Neural progenitor cell (in vitro differentiated cells): ENCODE results near the gene DAPK3. TPM values are rescaled to one million over a fixed set of nuclear protein-coding genes. Genes with fewer than 3 reads are reported as not detected.
A peak's percentile ranks its signal among the peaks of the same experiment; 100 is the strongest.

Experiments used
- DNase-seq: peaks from one replicate; pipeline ENCODE4 v3.0.0-alpha.2; 2016; ENCODE audit warnings: low spot score
- H2AFZ ChIP-seq: fragments of 200-600 bp; sonication (generic); replicated peaks from 2 replicates; pipeline ENCODE4 v1.6.1; 2016; ENCODE audit warnings: antibody characterized with exemption
- H3F3A ChIP-seq: fragments of 200-600 bp; sonication (generic); 2 replicates; pipeline ENCODE4 v1.6.1; 2016; ENCODE audit warnings: antibody characterized with exemption, low read depth
- H3K27ac ChIP-seq: fragments of 200-600 bp; sonication (generic); 2 replicates; pipeline ENCODE4 v1.5.1; 2016; ENCODE audit warnings: mild to moderate bottlenecking
- H3K27me3 ChIP-seq: fragments of 200-600 bp; sonication (generic); 2 replicates; pipeline ENCODE4 v1.6.1; 2016; ENCODE audit warnings: mild to moderate bottlenecking, moderate library complexity
- H3K36me3 ChIP-seq: fragments of 200-600 bp; sonication (generic); 2 replicates; pipeline ENCODE4 v1.5.1; 2016
- H3K4me1 ChIP-seq: fragments of 200-600 bp; sonication (generic); 2 replicates; pipeline ENCODE4 v1.6.1; 2016; ENCODE audit warnings: mixed run types
- H3K4me2 ChIP-seq: fragments of 200-600 bp; sonication (generic); 2 replicates; pipeline ENCODE4 v1.6.1; 2016
- H3K4me3 ChIP-seq: fragments of 200-600 bp; sonication (generic); 2 replicates; pipeline ENCODE4 v1.5.1; 2016
- H3K79me2 ChIP-seq: fragments of 200-600 bp; sonication (generic); 2 replicates; pipeline ENCODE4 v1.6.1; 2016; ENCODE audit warnings: low read depth
- H3K9ac ChIP-seq: fragments of 200-600 bp; sonication (generic); 2 replicates; pipeline ENCODE4 v1.6.1; 2016
- H3K9me3 ChIP-seq: fragments of 200-600 bp; sonication (generic); 2 replicates; pipeline ENCODE4 v1.5.1; 2016; ENCODE audit warnings: low read depth
- H4K20me1 ChIP-seq: fragments of 200-600 bp; sonication (generic); 2 replicates; pipeline ENCODE4 v1.6.1; 2016; ENCODE audit warnings: low read depth
- H3K27ac Mint-ChIP-seq: 3 replicates; pipeline ENCODE4 v1.8.0; 2021; ENCODE audit warnings: mixed read lengths
- H3K27me3 Mint-ChIP-seq: 2 replicates; pipeline ENCODE4 v1.8.0; 2022; ENCODE audit warnings: low read depth, mild to moderate bottlenecking, inconsistent platforms, moderate library complexity, mixed read lengths; ENCODE audit not compliant: insufficient read depth
- H3K36me3 Mint-ChIP-seq: 3 replicates; pipeline ENCODE4 v1.8.0; 2021; ENCODE audit warnings: mixed read lengths
- H3K4me1 Mint-ChIP-seq: 3 replicates; pipeline ENCODE4 v1.8.0; 2021; ENCODE audit warnings: mixed read lengths
- H3K4me3 Mint-ChIP-seq: 3 replicates; pipeline ENCODE4 v1.8.0; 2021; ENCODE audit warnings: mild to moderate bottlenecking, moderate library complexity, mixed read lengths
- H3K9me3 Mint-ChIP-seq: 3 replicates; pipeline ENCODE4 v1.8.0; 2020; ENCODE audit warnings: mixed read lengths
- CTCF ChIP-seq: fragments of 200-600 bp; sonication (generic); IDR thresholded peaks from 2 replicates; pipeline ENCODE4 v1.5.1; 2017; ENCODE audit warnings: antibody characterized with exemption, mild to moderate bottlenecking
- EZH2 ChIP-seq: fragments of 200-600 bp; sonication (generic); IDR thresholded peaks from 2 replicates; pipeline ENCODE4 v1.6.1; 2017; ENCODE audit warnings: antibody characterized with exemption, mild to moderate bottlenecking, moderate library complexity
- EZH2phosphoT487 ChIP-seq: fragments of 200-600 bp; sonication (generic); IDR thresholded peaks from 2 replicates; pipeline ENCODE4 v1.6.1; 2017; ENCODE audit warnings: antibody characterized with exemption
- microRNA counts: library from miRNA; unstranded; fragments of <30 nt; microRNA quantifications from one replicate; lab custom pipeline; 2016
- microRNA-seq: library from miRNA; unstranded; fragments of <30 nt; microRNA quantifications from one replicate; pipeline ENCODE4, GENCODE V29; 2016
- small RNA-seq: library from RNA; depleted of rRNA; stranded (forward); fragments of <200 nt; gene quantifications from one replicate; pipeline ENCODE3, GENCODE V24; 2015
- total RNA-seq: library from RNA; depleted of rRNA; stranded (reverse); fragments of >200 nt; gene quantifications from 2 replicates; pipeline ENCODE4 v1.2.3, GENCODE V29; 2015; ENCODE audit warnings: low replicate concordance

The DAPK3 gene
- total RNA-seq, 1 donor from 2014 or later = 33.7 TPM

GRCh38 chr19:3916033-3916432, 54.9 kb downstream of the DAPK3 start:
- Histone ChIP-seq H3K9me3 (no peaks in the 10 kb centered on the region), H3K36me3 (no peaks in the 10 kb centered on the region), H2AFZ (no peak overlapping the region), H3K9ac (no peak overlapping the region), H3K4me2 (no peak overlapping the region), H3K27ac (no peak overlapping the region), H3K79me2 (no peaks in the 10 kb centered on the region), H3K4me1 (no peaks in the 10 kb centered on the region), H4K20me1 (no peaks in the 10 kb centered on the region), H3F3A (no peaks in the 10 kb centered on the region), H3K27me3 (no peaks in the 10 kb centered on the region), H3K4me3 (no peak overlapping the region)
- DNase-seq = no peak
- peaks cover 10% of the 10 kb centered on the region for H3K27me3 Mint-ChIP-seq
- peaks cover 4% of the 10 kb centered on the region for H3K9me3 Mint-ChIP-seq
- H3K27ac Mint-ChIP-seq = no peak overlapping the region
- TF ChIP-seq EZH2 (no peak), EZH2phosphoT487 (no peak), CTCF (no peak)
- peaks cover 8% of the 10 kb centered on the region for H3K36me3 Mint-ChIP-seq
- no peaks in the 10 kb centered on the region for H3K4me1 Mint-ChIP-seq
- peak overlapping the region; percentile 3 for H3K4me3 Mint-ChIP-seq

- H3K27me3 ChIP-seq = no peaks in the 10 kb centered on the region
- no peaks in the 10 kb centered on the region for H3K4me1 ChIP-seq
- no peaks in the 10 kb centered on the region for H3K36me3 ChIP-seq
- Mint-ChIP-seq H3K36me3 (peaks cover 13% of the 10 kb centered on the region), H3K4me3 (no peak overlapping the region), H3K9me3 (peaks cover 13% of the 10 kb centered on the region), H3K4me1 (no peaks in the 10 kb centered on the region), H3K27me3 (peaks cover 15% of the 10 kb centered on the region), H3K27ac (no peak overlapping the region)
- TF ChIP-seq CTCF (no peak), EZH2 (no peak), EZH2phosphoT487 (no peak)
- H3K27ac ChIP-seq = no peak overlapping the region
- no peak overlapping the region for H2AFZ ChIP-seq
- no peak for DNase-seq
- H3K79me2 ChIP-seq = no peaks in the 10 kb centered on the region
- H3K9me3 ChIP-seq = peaks cover 4% of the 10 kb centered on the region
- no peaks in the 10 kb centered on the region for H3F3A ChIP-seq
- H4K20me1 ChIP-seq = no peaks in the 10 kb centered on the region
- no peak overlapping the region for H3K4me3 ChIP-seq
- no peak overlapping the region for H3K9ac ChIP-seq
- H3K4me2 ChIP-seq = no peak overlapping the region
Measured at GRCh38 chr19:3914199-3914598, 56.7 kb downstream of the DAPK3 start.

- no peak overlapping the region for H3K27ac ChIP-seq
- Mint-ChIP-seq H3K4me1 (no peaks in the 10 kb centered on the region), H3K27me3 (peaks cover 8% of the 10 kb centered on the region), H3K4me3 (no peak overlapping the region), H3K36me3 (peaks cover 8% of the 10 kb centered on the region), H3K27ac (no peak overlapping the region), H3K9me3 (peaks cover 10% of the 10 kb centered on the region)
- no peaks in the 10 kb centered on the region for H3K79me2 ChIP-seq
- H3K36me3 ChIP-seq = no peaks in the 10 kb centered on the region
- no peak for DNase-seq
- TF ChIP-seq CTCF (no peak), EZH2 (no peak), EZH2phosphoT487 (no peak)
- H3K9me3 ChIP-seq = peaks cover 4% of the 10 kb centered on the region
- H4K20me1 ChIP-seq = no peaks in the 10 kb centered on the region
- H2AFZ ChIP-seq = no peak overlapping the region
- no peak overlapping the region for H3K4me3 ChIP-seq
- no peaks in the 10 kb centered on the region for H3K27me3 ChIP-seq
- no peaks in the 10 kb centered on the region for H3F3A ChIP-seq
- no peak overlapping the region for H3K4me2 ChIP-seq
- no peak overlapping the region for H3K9ac ChIP-seq
- no peaks in the 10 kb centered on the region for H3K4me1 ChIP-seq
Measured at GRCh38 chr19:3910105-3910504, 60.8 kb downstream of the DAPK3 start.

MicroRNAs encoded within 50 kb of the gene (microRNA counts, 767-probe panel; counts per million panel counts)
- 460 counts per million, percentile 90 among the panel's probes with 10 or more counts for microRNA hsa-miR-637 (lab: Ali Mortazavi, UCI)

Small RNAs within 50 kb of the gene (microRNA-seq; reads per million reads assigned to microRNA genes)
- not detected for gene MIR637

Small RNAs within 50 kb of the gene (small RNA-seq; reads per million reads assigned to genes)
- gene RN7SL202P = 0.11 reads per million
- 11.9 reads per million, percentile 96 among the genes with 10 or more reads in this experiment for gene SNORD37

Other genes with a start within 250 kb of the DAPK3 start
- gene APBA3, start 209.4 kb downstream of the DAPK3 start, total RNA-seq = 17.3 and 41.1 TPM in 2 replicates
- 15.1 and 21.4 TPM in 2 replicates for gene MRPL54, start 208.4 kb downstream of the DAPK3 start, total RNA-seq
- gene RAX2, start 198.9 kb downstream of the DAPK3 start, total RNA-seq = not detected in 2 replicates
- gene MATK, start 184.7 kb downstream of the DAPK3 start, total RNA-seq = 2.4 and 2.8 TPM in 2 replicates
- gene ZFR2, start 102.1 kb downstream of the DAPK3 start, total RNA-seq = 8.9 and 20.4 TPM in 2 replicates
- gene ATCAY, start 90.4 kb downstream of the DAPK3 start, total RNA-seq = 15.8 and 23.9 TPM in 2 replicates
- gene NMRK2, start 38.0 kb downstream of the DAPK3 start, total RNA-seq = 0.77 and 1.1 TPM in 2 replicates
- 1,288 and 2,841 TPM in 2 replicates for gene EEF2, start 14.4 kb upstream of the DAPK3 start, total RNA-seq
- 17.0 and 34.1 TPM in 2 replicates for gene PIAS4, start 36.6 kb upstream of the DAPK3 start, total RNA-seq
- gene ZBTB7A, start 95.8 kb upstream of the DAPK3 start, total RNA-seq = 4.0 and 10.0 TPM in 2 replicates
- 69.7 and 176 TPM in 2 replicates for gene MAP2K2, start 153.0 kb upstream of the DAPK3 start, total RNA-seq
- gene CREB3L3, start 182.5 kb upstream of the DAPK3 start, total RNA-seq = 0.06 TPM in 1 of 2 replicates, not detected in the other
- 20.1 and 27.6 TPM in 2 replicates for gene SIRT6, start 211.5 kb upstream of the DAPK3 start, total RNA-seq
- 0.15 and 2.3 TPM in 2 replicates for gene ANKRD24, start 211.6 kb upstream of the DAPK3 start, total RNA-seq